Measurements from ENCODE around the gene SOD3. TPM values are rescaled to one million over a fixed set of nuclear protein-coding genes. Genes with fewer than 3 reads are reported as not detected.

Gene SOD3
- total RNA-seq, 1 experiment from 2014 or later = 10.7 TPM

- ATAC-seq = no peak
- intact Hi-C loops (cut with micrococcal nuclease) = loop anchor here (5.0 kb wide), 4 partner anchors 46 to 129 kb away; partner anchors contain the start of genes CCDC149 and SOD3
- Histone ChIP-seq H3K27ac (ENCODE audit: low read length) (no peak overlapping the region), H3K36me3 (ENCODE audit: low read depth, low read length) (peaks cover 6% of the 10 kb centered on the region; the same call in 1 of the 2 replicates), H2AFZ (ENCODE audit: low read length) (no peak overlapping the region), H3K4me2 (ENCODE audit: low read length) (no peak overlapping the region), H3K9ac (ENCODE audit: low read length) (no peak overlapping the region), H3F3A (ENCODE audit: low read length, unreplicated experiment) (no peaks in the 10 kb centered on the region), H3K79me2 (ENCODE audit: low read length) (no peaks in the 10 kb centered on the region), H3K4me1 (ENCODE audit: insufficient read depth, low read length) (peaks cover 19% of the 10 kb centered on the region), H3K9me2 (replicated peaks; ENCODE audit: low read length) (no peaks in the 10 kb centered on the region), H3K27me3 (ENCODE audit: low read length) (no peaks in the 10 kb centered on the region), H3K9me3 (ENCODE audit: low read length) (0 out of 2 replicates have a peak, but pooled peaks cover 6% of the 10 kb centered on the region), H3K4me3 (ENCODE audit: low read length) (no peak overlapping the region), H4K20me1 (ENCODE audit: low read length) (no peaks in the 10 kb centered on the region)
- POLR2A ChIA-PET (ENCODE audit: unreplicated experiment) = no interaction called here
- no peak for DNase-seq
- BruUV-seq (replicated peaks) = no TSS peak
- CTCF ChIA-PET = no interaction called here
- no peak for TF ChIP-seq CTCF (conservative IDR thresholded peaks at IDR 0.05; ENCODE audit: low read depth, low read length)
- no peak for TF ChIP-seq EZH2phosphoT487 (IDR thresholded peaks at IDR 0.05; ENCODE audit: borderline replicate concordance, low read length)
- TF ChIP-seq EZH2 (IDR thresholded peaks at IDR 0.05; ENCODE audit: low read length, unreplicated experiment) = no peak
Observed at GRCh38 chr4:24843096-24843495, 47.7 kb downstream of the SOD3 start.

- ATAC-seq (no peak), DNase-seq (no peak)
- Histone ChIP-seq H3K4me2 (ENCODE audit: low read length) (no peak overlapping the region), H3F3A (ENCODE audit: low read length, unreplicated experiment) (no peaks in the 10 kb centered on the region), H3K4me3 (ENCODE audit: low read length) (no peak overlapping the region), H3K9ac (ENCODE audit: low read length) (no peak overlapping the region), H3K27ac (ENCODE audit: low read length) (no peak overlapping the region), H4K20me1 (ENCODE audit: low read length) (no peaks in the 10 kb centered on the region), H3K27me3 (ENCODE audit: low read length) (no peaks in the 10 kb centered on the region), H3K9me2 (replicated peaks; ENCODE audit: low read length) (no peaks in the 10 kb centered on the region), H3K4me1 (ENCODE audit: insufficient read depth, low read length) (peaks cover 19% of the 10 kb centered on the region), H3K36me3 (ENCODE audit: low read depth, low read length) (peaks cover 4% of the 10 kb centered on the region; the same call in 1 of the 2 replicates), H3K9me3 (ENCODE audit: low read length) (0 out of 2 replicates have a peak, but pooled peaks cover 4% of the 10 kb centered on the region), H3K79me2 (ENCODE audit: low read length) (no peaks in the 10 kb centered on the region), H2AFZ (ENCODE audit: low read length) (no peak overlapping the region)
- intact Hi-C loops (cut with micrococcal nuclease) = no loop called here
- ChIA-PET CTCF (no interaction called here), POLR2A (ENCODE audit: unreplicated experiment) (no interaction called here)
- TF ChIP-seq EZH2 (IDR thresholded peaks at IDR 0.05; ENCODE audit: low read length, unreplicated experiment) = no peak
- no peak for TF ChIP-seq EZH2phosphoT487 (IDR thresholded peaks at IDR 0.05; ENCODE audit: borderline replicate concordance, low read length)
- TF ChIP-seq CTCF (conservative IDR thresholded peaks at IDR 0.05; ENCODE audit: low read depth, low read length) = no peak
- no TSS peak for BruUV-seq (replicated peaks)
Observed at GRCh38 chr4:24845132-24845531, 49.8 kb downstream of the SOD3 start.

- no peak for ATAC-seq
Observed at GRCh38 chr4:24845902-24846301, 50.5 kb downstream of the SOD3 start.

More at GRCh38 chr4:24845902-24846301, 50.5 kb downstream of the SOD3 start:
- H2AFZ ChIP-seq (ENCODE audit: low read length) = no peak overlapping the region
- TF ChIP-seq EZH2phosphoT487 (IDR thresholded peaks at IDR 0.05; ENCODE audit: borderline replicate concordance, low read length) (no peak), CTCF (conservative IDR thresholded peaks at IDR 0.05; ENCODE audit: low read depth, low read length) (no peak), EZH2 (IDR thresholded peaks at IDR 0.05; ENCODE audit: low read length, unreplicated experiment) (no peak)
- no peaks in the 10 kb centered on the region for H3K9me3 ChIP-seq (ENCODE audit: low read length)
- no peaks in the 10 kb centered on the region for H4K20me1 ChIP-seq (ENCODE audit: low read length)
- H3K36me3 ChIP-seq (ENCODE audit: low read depth, low read length) = no peaks in the 10 kb centered on the region
- peaks cover 19% of the 10 kb centered on the region for H3K4me1 ChIP-seq (ENCODE audit: insufficient read depth, low read length)
- H3K27ac ChIP-seq (ENCODE audit: low read length) = no peak overlapping the region
- CTCF ChIA-PET = no interaction called here
- H3F3A ChIP-seq (ENCODE audit: low read length, unreplicated experiment) = no peaks in the 10 kb centered on the region
- no peak overlapping the region for H3K4me2 ChIP-seq (ENCODE audit: low read length)
- no peak overlapping the region for H3K4me3 ChIP-seq (ENCODE audit: low read length)
- intact Hi-C loops (cut with micrococcal nuclease) = no loop called here
- H3K9ac ChIP-seq (ENCODE audit: low read length) = no peak overlapping the region
- no peak for DNase-seq
- H3K9me2 ChIP-seq (replicated peaks; ENCODE audit: low read length) = no peaks in the 10 kb centered on the region
- no TSS peak for BruUV-seq (replicated peaks)
- POLR2A ChIA-PET (ENCODE audit: unreplicated experiment) = no interaction called here
- no peaks in the 10 kb centered on the region for H3K27me3 ChIP-seq (ENCODE audit: low read length)
- H3K79me2 ChIP-seq (ENCODE audit: low read length) = no peaks in the 10 kb centered on the region

Data from PC-3 (cell line).